ENCODE results near the gene PRM1. TPM values are rescaled to one million over a fixed set of nuclear protein-coding genes. Genes with fewer than 3 reads are reported as not detected.
A peak's percentile ranks its signal among the peaks of the same experiment; 100 is the strongest.

PRM1 gene
- total RNA-seq, 1 experiment from 2014 or later: not detected

GRCh38 chr16:11313493-11314308 is 32.6 kb upstream of the PRM1 start:
- Histone ChIP-seq H3K4me3 (ENCODE audit: low read depth, low read length, poor library complexity, severe bottlenecking) (no peak overlapping the region), H3K9me3 (ENCODE audit: low read depth, low read length, poor library complexity, severe bottlenecking) (no peaks in the 10 kb centered on the region), H3K36me3 (ENCODE audit: insufficient read depth, low read length, poor library complexity, severe bottlenecking) (no peaks in the 10 kb centered on the region), H3K27me3 (replicated peaks; ENCODE audit: insufficient read depth, low read depth, low read length, poor library complexity) (no peaks in the 10 kb centered on the region), H3K4me1 (ENCODE audit: insufficient read depth, low read length, poor library complexity, severe bottlenecking) (peaks cover 11% of the 10 kb centered on the region), H3K27ac (ENCODE audit: low read depth, low read length, poor library complexity, severe bottlenecking) (peak overlapping the region; percentile 8)
- intact Hi-C loops (cut with micrococcal nuclease; ENCODE audit: unreplicated experiment): no loop called here
- TF ChIP-seq EZH2 (IDR thresholded peaks at IDR 0.05; ENCODE audit: borderline replicate concordance, low read depth, low read length, poor library complexity, severe bottlenecking): no peak
- no peak for TF ChIP-seq CTCF (conservative IDR thresholded peaks at IDR 0.05; ENCODE audit: low read depth, low read length)
- CTCF ChIA-PET: interaction anchor here (1.0 kb wide), 1 partner anchor 43 kb away, joined by 4 read pairs; no protein-coding TSS in a partner anchor
- BruUV-seq (replicated peaks): no TSS peak
- POLR2A ChIA-PET (ENCODE audit: low non-redundant PET): interaction anchor here (0.7 kb wide), 1 partner anchor 67 kb away, joined by 6 read pairs; no protein-coding TSS in a partner anchor
- no peak for DNase-seq (ENCODE audit: low spot score)

GRCh38 chr16:11312718-11313492 is 31.8 kb upstream of the PRM1 start:
- ChIA-PET CTCF (interaction anchor here (1.0 kb wide), 1 partner anchor 43 kb away, joined by 4 read pairs; no protein-coding TSS in a partner anchor), POLR2A (ENCODE audit: low non-redundant PET) (interaction anchor here (0.7 kb wide), 1 partner anchor 67 kb away, joined by 6 read pairs; no protein-coding TSS in a partner anchor)
- no TSS peak for BruUV-seq (replicated peaks)
- peak; percentile 45 for DNase-seq (ENCODE audit: low spot score)
- no peak overlapping the region for H3K4me3 ChIP-seq (ENCODE audit: low read depth, low read length, poor library complexity, severe bottlenecking)
- TF ChIP-seq CTCF (conservative IDR thresholded peaks at IDR 0.05; ENCODE audit: low read depth, low read length) (no peak), EZH2 (IDR thresholded peaks at IDR 0.05; ENCODE audit: borderline replicate concordance, low read depth, low read length, poor library complexity, severe bottlenecking) (no peak)
- no peaks in the 10 kb centered on the region for H3K36me3 ChIP-seq (ENCODE audit: insufficient read depth, low read length, poor library complexity, severe bottlenecking)
- no peaks in the 10 kb centered on the region for H3K27me3 ChIP-seq (replicated peaks; ENCODE audit: insufficient read depth, low read depth, low read length, poor library complexity)
- peaks cover 11% of the 10 kb centered on the region for H3K4me1 ChIP-seq (ENCODE audit: insufficient read depth, low read length, poor library complexity, severe bottlenecking)
- intact Hi-C loops (cut with micrococcal nuclease; ENCODE audit: unreplicated experiment): no loop called here
- peak overlapping the region; percentile 5 for H3K27ac ChIP-seq (ENCODE audit: low read depth, low read length, poor library complexity, severe bottlenecking)
- no peaks in the 10 kb centered on the region for H3K9me3 ChIP-seq (ENCODE audit: low read depth, low read length, poor library complexity, severe bottlenecking)

- ChIA-PET POLR2A (ENCODE audit: low non-redundant PET) (interaction anchor here (0.6 kb wide), 1 partner anchor 59 kb away, joined by 4 read pairs; no protein-coding TSS in a partner anchor), CTCF (no interaction called here)
- H3K4me3 ChIP-seq (ENCODE audit: low read depth, low read length, poor library complexity, severe bottlenecking): no peak overlapping the region
- H3K9me3 ChIP-seq (ENCODE audit: low read depth, low read length, poor library complexity, severe bottlenecking): no peaks in the 10 kb centered on the region
- intact Hi-C loops (cut with micrococcal nuclease; ENCODE audit: unreplicated experiment): no loop called here
- BruUV-seq (replicated peaks): no TSS peak
- no peaks in the 10 kb centered on the region for H3K36me3 ChIP-seq (ENCODE audit: insufficient read depth, low read length, poor library complexity, severe bottlenecking)
- H3K27me3 ChIP-seq (replicated peaks; ENCODE audit: insufficient read depth, low read depth, low read length, poor library complexity): no peaks in the 10 kb centered on the region
- no peak overlapping the region for H3K27ac ChIP-seq (ENCODE audit: low read depth, low read length, poor library complexity, severe bottlenecking)
- TF ChIP-seq CTCF (conservative IDR thresholded peaks at IDR 0.05; ENCODE audit: low read depth, low read length) (no peak), EZH2 (IDR thresholded peaks at IDR 0.05; ENCODE audit: borderline replicate concordance, low read depth, low read length, poor library complexity, severe bottlenecking) (no peak)
- peaks cover 11% of the 10 kb centered on the region for H3K4me1 ChIP-seq (ENCODE audit: insufficient read depth, low read length, poor library complexity, severe bottlenecking)
- DNase-seq (ENCODE audit: low spot score): no peak
Measured at GRCh38 chr16:11310997-11311561, 29.9 kb upstream of the PRM1 start.
